ENCODE data around the gene PPCDC. TPM values are rescaled to one million over a fixed set of nuclear protein-coding genes. Genes with fewer than 3 reads are reported as not detected.
A peak's percentile ranks its signal among the peaks of the same experiment; 100 is the strongest.
"Not testable (repeated sequence)": the region's sequence is repeated elsewhere in the genome, so short reads cannot be mapped to it uniquely, and the experiment has no call there.

PPCDC gene
- total RNA-seq, 2 donors from 2014 or later: 24.2 to 27.5 TPM

DNA sequence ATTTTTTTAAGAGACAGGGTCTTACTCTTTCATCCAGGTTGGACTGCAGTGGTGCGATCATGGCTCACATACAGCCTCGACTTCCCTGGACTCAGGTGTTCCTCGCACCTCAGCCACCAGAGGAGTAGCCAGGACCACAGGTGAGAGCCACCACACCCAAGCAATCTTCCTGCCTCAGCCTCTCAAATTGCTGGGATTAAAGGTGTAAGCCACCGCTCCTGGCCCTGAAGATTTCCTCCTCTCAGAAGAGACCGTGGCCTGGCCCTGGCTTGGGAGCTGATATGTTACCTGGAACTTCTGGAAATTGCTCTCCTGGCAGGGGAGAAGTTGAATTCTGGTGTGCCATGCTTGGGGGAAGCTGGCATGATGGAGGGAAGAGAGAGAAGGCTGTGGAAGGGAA, 36.2 kb downstream of the PPCDC start:
- no peak for ATAC-seq (replicated peaks)
- no peak overlapping the region for H3K4me3 Mint-ChIP-seq
- H3K4me1 Mint-ChIP-seq: no peaks in the 10 kb centered on the region
- H3K9me3 Mint-ChIP-seq: no peaks in the 10 kb centered on the region
- H3K27ac Mint-ChIP-seq: no peak overlapping the region
- H3K36me3 Mint-ChIP-seq (ENCODE audit: low read depth): no peaks in the 10 kb centered on the region
- no peaks in the 10 kb centered on the region for H3K27me3 Mint-ChIP-seq

GRCh38 chr15:75061272-75061671, 37.9 kb downstream of the PPCDC start:
- Mint-ChIP-seq H3K36me3 (ENCODE audit: low read depth) (no peaks in the 10 kb centered on the region), H3K4me1 (peaks cover 7% of the 10 kb centered on the region), H3K4me3 (no peak overlapping the region), H3K9me3 (peaks cover 6% of the 10 kb centered on the region), H3K27ac (no peak overlapping the region), H3K27me3 (no peaks in the 10 kb centered on the region)
- ATAC-seq (replicated peaks): peak; percentile 80

DNA sequence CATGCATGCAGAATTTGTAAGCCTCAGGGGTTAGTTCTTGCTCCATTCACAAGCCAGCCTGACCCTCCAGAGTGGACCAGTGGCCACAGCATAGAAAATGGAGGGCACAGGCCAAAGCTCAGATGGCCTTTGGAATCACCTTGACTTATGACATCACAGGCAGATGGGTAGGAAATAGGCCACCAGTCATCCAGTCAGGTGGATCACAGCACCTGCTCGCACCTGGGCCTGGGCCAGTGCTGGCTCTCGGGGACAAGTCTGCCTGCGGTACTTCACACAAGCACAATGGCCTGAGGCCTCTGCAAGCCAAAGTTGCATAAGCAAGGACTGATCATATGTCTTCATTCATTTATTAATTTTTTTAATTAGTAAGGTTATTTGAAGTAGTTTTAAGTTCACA, 39.3 kb downstream of the PPCDC start:
- Mint-ChIP-seq H3K9me3 (peaks cover 9% of the 10 kb centered on the region), H3K27me3 (no peaks in the 10 kb centered on the region), H3K27ac (no peak overlapping the region), H3K4me1 (peaks cover 17% of the 10 kb centered on the region), H3K4me3 (no peak overlapping the region), H3K36me3 (ENCODE audit: low read depth) (no peaks in the 10 kb centered on the region)
- ATAC-seq (replicated peaks): no peak

DNA sequence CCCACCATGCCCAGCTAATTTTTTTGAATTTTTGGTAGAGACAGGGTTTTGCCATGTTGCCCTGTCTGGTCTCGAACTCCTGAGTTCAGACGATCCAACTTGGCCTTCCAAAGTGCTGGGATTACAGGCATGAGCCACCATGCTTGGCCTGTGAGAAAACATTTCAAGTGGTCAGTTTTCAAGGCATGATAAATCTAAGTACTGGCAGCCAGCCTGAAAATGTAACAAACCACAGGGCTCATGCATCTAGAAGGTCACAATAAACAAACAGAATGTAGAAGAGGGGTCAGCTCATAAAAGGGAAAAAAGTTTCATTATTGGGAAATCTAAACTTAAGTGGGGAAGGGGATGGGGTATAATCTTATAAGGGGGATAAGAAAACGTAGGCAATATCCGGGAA, 39.9 kb downstream of the PPCDC start:
- H3K27ac Mint-ChIP-seq: no peak overlapping the region
- H3K4me1 Mint-ChIP-seq: peaks cover 17% of the 10 kb centered on the region
- no peaks in the 10 kb centered on the region for H3K27me3 Mint-ChIP-seq
- no peaks in the 10 kb centered on the region for H3K36me3 Mint-ChIP-seq (ENCODE audit: low read depth)
- H3K4me3 Mint-ChIP-seq: no peak overlapping the region
- peaks cover 9% of the 10 kb centered on the region for H3K9me3 Mint-ChIP-seq
- no peak for ATAC-seq (replicated peaks)

DNA sequence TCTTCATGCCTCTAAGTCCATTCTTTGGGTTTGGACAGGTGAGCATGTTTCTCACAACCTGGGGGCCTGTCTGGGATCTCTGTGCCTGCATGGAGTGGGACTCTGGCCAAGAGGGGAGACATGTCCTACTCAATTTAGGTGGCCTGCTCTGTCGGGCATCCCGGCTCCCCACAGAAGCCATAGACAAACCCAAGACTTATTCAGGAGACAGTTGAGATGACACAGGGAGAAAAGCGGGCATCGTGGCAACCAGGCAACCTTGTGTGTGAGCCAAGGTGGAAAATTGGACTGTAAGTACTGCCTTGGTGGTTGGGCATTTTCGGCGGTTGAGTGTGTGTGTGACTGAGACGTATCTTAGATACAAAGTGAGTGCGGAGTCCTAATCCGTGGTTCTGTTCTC, 40.5 kb downstream of the PPCDC start:
- no peaks in the 10 kb centered on the region for H3K27me3 Mint-ChIP-seq
- no peak for ATAC-seq (replicated peaks)
- no peak overlapping the region for H3K27ac Mint-ChIP-seq
- peaks cover 9% of the 10 kb centered on the region for H3K9me3 Mint-ChIP-seq
- H3K36me3 Mint-ChIP-seq (ENCODE audit: low read depth): no peaks in the 10 kb centered on the region
- peaks cover 17% of the 10 kb centered on the region for H3K4me1 Mint-ChIP-seq
- no peak overlapping the region for H3K4me3 Mint-ChIP-seq

GRCh38 chr15:75064846-75065245, 41.5 kb downstream of the PPCDC start:
- no peak overlapping the region for H3K27ac Mint-ChIP-seq

DNA sequence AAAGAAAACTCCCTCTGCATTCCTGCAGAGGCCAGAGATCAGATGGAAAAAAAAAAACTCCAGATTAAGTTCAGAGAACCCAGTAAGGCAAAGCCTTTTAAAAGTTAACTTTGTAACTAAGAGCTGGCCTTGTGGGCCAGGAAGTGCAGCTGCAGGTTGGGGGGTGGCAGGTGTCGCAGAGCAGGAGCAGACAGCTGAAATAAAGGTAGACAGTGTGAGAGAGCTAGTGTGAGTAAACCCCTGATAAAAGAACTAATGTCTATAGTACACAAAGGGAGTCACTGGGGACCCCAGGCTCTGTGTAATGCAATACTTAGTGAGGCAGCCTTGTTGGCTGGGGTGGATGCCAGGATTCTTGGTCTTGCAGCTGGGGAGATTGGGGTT, 42.1 kb downstream of the PPCDC start:
- peaks cover 4% of the 10 kb centered on the region for H3K27me3 Mint-ChIP-seq
- H3K27ac Mint-ChIP-seq: peak overlapping the region; percentile 23
- no peak overlapping the region for H3K4me3 Mint-ChIP-seq
- peaks cover 9% of the 10 kb centered on the region for H3K9me3 Mint-ChIP-seq
- peaks cover 17% of the 10 kb centered on the region for H3K4me1 Mint-ChIP-seq
- ATAC-seq (replicated peaks): no peak
- H3K36me3 Mint-ChIP-seq (ENCODE audit: low read depth): no peaks in the 10 kb centered on the region

More at GRCh38 chr15:75064846-75065245, 41.5 kb downstream of the PPCDC start:
- no peak for ATAC-seq (replicated peaks)
- peaks cover 17% of the 10 kb centered on the region for H3K4me1 Mint-ChIP-seq
- H3K9me3 Mint-ChIP-seq: peaks cover 9% of the 10 kb centered on the region
- H3K36me3 Mint-ChIP-seq (ENCODE audit: low read depth): no peaks in the 10 kb centered on the region
- peaks cover 3% of the 10 kb centered on the region for H3K27me3 Mint-ChIP-seq
- H3K4me3 Mint-ChIP-seq: no peak overlapping the region

- Mint-ChIP-seq H3K27me3 (peaks cover 4% of the 10 kb centered on the region), H3K4me3 (no peak overlapping the region), H3K36me3 (ENCODE audit: low read depth) (no peaks in the 10 kb centered on the region), H3K27ac (no peak overlapping the region), H3K9me3 (peaks cover 9% of the 10 kb centered on the region), H3K4me1 (peaks cover 17% of the 10 kb centered on the region)
- ATAC-seq (replicated peaks): no peak
These were observed 42.6 kb downstream of the PPCDC start for GRCh38 chr15:75065851-75066509.

GRCh38 chr15:75067123-75067830, 43.9 kb downstream of the PPCDC start:
- Mint-ChIP-seq H3K4me1 (peaks cover 17% of the 10 kb centered on the region), H3K36me3 (ENCODE audit: low read depth) (no peaks in the 10 kb centered on the region), H3K4me3 (peak overlapping the region; percentile 50), H3K9me3 (peaks cover 9% of the 10 kb centered on the region), H3K27me3 (peaks cover 4% of the 10 kb centered on the region), H3K27ac (peak overlapping the region; percentile 36)
- peak; percentile 91 for ATAC-seq (replicated peaks)

GRCh38 chr15:75068748-75069147, 45.4 kb downstream of the PPCDC start:
- H3K36me3 Mint-ChIP-seq (ENCODE audit: low read depth): no peaks in the 10 kb centered on the region
- no peak for ATAC-seq (replicated peaks)
- peaks cover 17% of the 10 kb centered on the region for H3K4me1 Mint-ChIP-seq
- H3K4me3 Mint-ChIP-seq: no peak overlapping the region
- H3K27ac Mint-ChIP-seq: no peak overlapping the region
- H3K27me3 Mint-ChIP-seq: peaks cover 4% of the 10 kb centered on the region
- peaks cover 9% of the 10 kb centered on the region for H3K9me3 Mint-ChIP-seq

- Mint-ChIP-seq H3K4me3 (no peak overlapping the region), H3K9me3 (peaks cover 9% of the 10 kb centered on the region), H3K4me1 (peaks cover 17% of the 10 kb centered on the region), H3K36me3 (ENCODE audit: low read depth) (no peaks in the 10 kb centered on the region), H3K27ac (no peak overlapping the region), H3K27me3 (peaks cover 4% of the 10 kb centered on the region)
- no peak for ATAC-seq (replicated peaks)
These were observed 46.0 kb downstream of the PPCDC start for GRCh38 chr15:75069301-75069925.

DNA sequence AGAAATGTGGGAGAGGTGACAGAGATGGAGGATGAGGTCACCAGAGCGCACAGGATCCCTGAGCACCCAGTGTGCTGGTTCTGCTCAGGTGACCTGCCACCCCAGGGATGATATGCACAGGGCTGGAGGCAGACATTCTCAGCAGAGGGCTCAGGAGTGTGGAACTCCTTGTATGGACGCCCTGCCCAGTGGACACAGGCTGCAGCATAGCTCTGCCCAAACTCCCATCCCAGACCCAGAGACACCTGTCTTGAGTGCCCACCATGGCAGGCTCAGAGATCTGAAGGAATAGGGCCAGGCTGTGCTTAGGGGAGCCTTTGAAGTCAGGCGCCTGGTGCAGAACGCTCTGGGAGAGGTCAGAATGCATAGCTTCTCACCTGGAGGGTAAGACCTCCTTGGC, 47.3 kb downstream of the PPCDC start:
- H3K4me1 Mint-ChIP-seq: peaks cover 12% of the 10 kb centered on the region
- no peaks in the 10 kb centered on the region for H3K36me3 Mint-ChIP-seq (ENCODE audit: low read depth)
- no peak for ATAC-seq (replicated peaks)
- H3K4me3 Mint-ChIP-seq: no peak overlapping the region
- no peak overlapping the region for H3K27ac Mint-ChIP-seq
- peaks cover 9% of the 10 kb centered on the region for H3K9me3 Mint-ChIP-seq
- H3K27me3 Mint-ChIP-seq: peaks cover 4% of the 10 kb centered on the region

GRCh38 chr15:75073197-75073596, 49.8 kb downstream of the PPCDC start:
- no peaks in the 10 kb centered on the region for H3K36me3 Mint-ChIP-seq (ENCODE audit: low read depth)
- no peak overlapping the region for H3K27ac Mint-ChIP-seq

GRCh38 chr15:75076277-75076676, 52.9 kb downstream of the PPCDC start:
- Mint-ChIP-seq H3K27ac (no peak overlapping the region), H3K4me1 (no peaks in the 10 kb centered on the region), H3K27me3 (no peaks in the 10 kb centered on the region), H3K4me3 (no peak overlapping the region), H3K36me3 (ENCODE audit: low read depth) (no peaks in the 10 kb centered on the region), H3K9me3 (peaks cover 6% of the 10 kb centered on the region)
- no peak for ATAC-seq (replicated peaks)

More at GRCh38 chr15:75073197-75073596, 49.8 kb downstream of the PPCDC start:
- Mint-ChIP-seq H3K4me1 (no peaks in the 10 kb centered on the region), H3K27me3 (peaks cover 4% of the 10 kb centered on the region), H3K9me3 (peaks cover 6% of the 10 kb centered on the region), H3K4me3 (no peak overlapping the region)
- no peak for ATAC-seq (replicated peaks)

DNA sequence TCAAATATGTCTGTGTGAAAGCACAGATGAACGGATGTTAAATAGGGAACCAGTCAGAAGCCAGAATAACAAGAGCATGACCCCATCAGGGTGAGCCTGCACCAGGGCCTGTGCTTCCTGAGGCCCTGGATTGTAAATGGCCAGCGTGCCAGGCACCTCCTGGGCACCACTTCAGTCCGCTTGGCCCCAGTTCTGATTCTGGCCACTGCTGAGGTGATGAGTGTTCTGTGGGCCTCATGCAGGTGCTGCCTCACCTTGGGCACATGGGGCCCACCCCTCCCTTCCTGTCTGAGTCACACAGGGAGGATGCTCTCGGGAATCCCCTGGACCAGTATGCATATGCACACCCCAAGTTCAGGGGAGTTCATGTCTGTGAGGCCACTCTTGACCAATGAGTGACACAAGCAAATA, 54.2 kb downstream of the PPCDC start:
- not testable (repeated sequence) for H3K9me3 Mint-ChIP-seq; H3K4me3 Mint-ChIP-seq; H3K27ac Mint-ChIP-seq; H3K36me3 Mint-ChIP-seq (ENCODE audit: low read depth); H3K27me3 Mint-ChIP-seq; H3K4me1 Mint-ChIP-seq
- ATAC-seq (replicated peaks): peak; percentile 81
